Fibroblast of skin of left quadriceps (primary cell): ENCODE measurements around the gene ASPG.

ENCODE experiments used
- DNase-seq, 2 experiments: peaks; one replicate each; pipeline ENCODE4 v3.0.0-alpha.2; 2013; ENCODE audit warnings: low read depth in 2 of 2

ASPG gene

DNA sequence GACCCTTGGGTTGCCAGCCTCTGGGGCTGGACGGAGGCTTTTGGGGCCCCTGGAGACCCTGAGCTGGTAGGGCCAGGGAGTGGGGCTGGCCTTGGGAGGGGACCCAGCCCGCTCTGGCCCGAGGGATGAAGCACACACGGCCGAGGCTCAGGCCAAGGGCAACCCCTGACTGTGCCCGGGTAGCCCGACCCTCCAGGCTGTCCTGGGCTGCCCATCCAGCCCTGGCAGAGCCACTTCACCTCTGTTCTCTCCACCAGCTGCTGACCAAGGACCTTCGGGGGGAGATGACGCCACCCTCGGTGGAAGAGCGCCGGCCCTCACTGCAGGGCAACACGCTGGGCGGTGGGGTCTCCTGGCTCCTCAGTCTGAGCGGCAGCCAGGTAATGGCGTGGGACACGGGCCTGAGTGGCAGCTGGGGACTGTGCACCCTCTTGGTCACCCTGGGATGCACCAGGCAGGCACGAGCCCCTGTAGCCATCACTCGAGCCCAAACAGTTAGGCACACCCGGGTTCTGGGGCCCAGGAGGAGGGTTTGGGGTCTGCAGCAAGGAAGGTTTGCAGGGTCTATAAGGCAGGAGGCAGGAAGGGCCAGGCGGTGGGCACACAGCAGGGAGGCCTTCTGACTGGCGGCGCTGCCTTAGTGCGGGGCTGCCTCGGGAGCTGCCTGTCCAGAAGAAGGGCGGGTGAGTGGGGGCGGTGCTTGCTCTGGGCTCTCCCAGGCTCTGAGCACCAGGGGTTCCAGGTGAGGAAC, 19.7 kb downstream of the ASPG start:
- no peak for DNase-seq

GRCh38 chr14:104105822-104106470, 20.4 kb downstream of the ASPG start:
- DNase-seq = no peak

GRCh38 chr14:104106471-104106991, 21.0 kb downstream of the ASPG start:
- DNase-seq = no peak

- DNase-seq = no peak
Observed at GRCh38 chr14:104107101-104107581, 21.6 kb downstream of the ASPG start.

GRCh38 chr14:104107611-104108569, 22.4 kb downstream of the ASPG start:
- no peak for DNase-seq

DNA sequence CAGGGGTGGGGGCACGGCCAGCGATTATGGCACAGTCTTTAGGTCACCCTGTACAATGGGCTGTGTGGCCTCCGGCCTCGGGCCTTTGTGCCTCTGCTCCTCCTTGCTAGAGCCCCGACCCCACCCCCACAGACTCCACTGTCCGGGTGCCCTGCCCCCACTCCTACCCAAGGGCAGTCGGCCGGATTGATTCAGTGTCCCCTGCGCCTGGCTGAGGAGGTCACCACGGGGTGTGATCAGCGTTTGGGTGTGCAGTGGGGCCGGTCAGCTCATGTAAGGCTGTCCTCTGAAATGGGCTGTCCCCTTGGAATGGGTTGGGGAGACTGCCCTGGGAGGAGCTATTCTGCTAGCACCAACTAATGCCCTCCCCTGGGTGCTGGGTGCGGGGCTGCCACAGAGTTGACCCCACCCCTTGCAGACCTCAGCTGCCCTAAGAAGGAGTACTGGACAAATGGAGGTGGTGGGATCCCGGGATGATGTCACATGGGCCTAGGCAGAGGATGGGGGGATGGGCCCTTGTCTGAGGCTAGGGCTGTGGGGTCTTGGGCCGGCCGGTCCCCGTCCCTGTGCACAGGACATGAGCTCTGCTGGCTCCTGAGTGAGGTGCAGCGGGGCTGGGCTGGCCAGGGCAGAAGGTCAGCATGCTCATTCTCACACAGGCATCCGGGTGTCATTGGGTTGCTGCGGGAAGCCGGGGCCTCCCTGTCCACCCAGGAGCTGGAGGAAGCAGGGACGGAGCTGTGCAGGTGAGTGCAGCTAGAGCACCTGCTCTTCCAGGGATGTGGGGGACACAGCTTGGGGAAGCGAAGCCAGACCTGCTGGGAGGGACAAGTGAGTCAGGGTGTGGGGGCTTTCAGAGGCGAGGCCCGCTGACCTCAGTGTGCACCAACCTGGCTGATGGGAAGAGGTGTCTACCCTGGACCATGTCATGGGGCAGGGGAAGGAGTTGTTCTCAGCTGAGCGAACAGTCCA, 23.4 kb downstream of the ASPG start:
- no peak for DNase-seq

GRCh38 chr14:104109731-104110361, 24.3 kb downstream of the ASPG start:
- no peak for DNase-seq

DNA sequence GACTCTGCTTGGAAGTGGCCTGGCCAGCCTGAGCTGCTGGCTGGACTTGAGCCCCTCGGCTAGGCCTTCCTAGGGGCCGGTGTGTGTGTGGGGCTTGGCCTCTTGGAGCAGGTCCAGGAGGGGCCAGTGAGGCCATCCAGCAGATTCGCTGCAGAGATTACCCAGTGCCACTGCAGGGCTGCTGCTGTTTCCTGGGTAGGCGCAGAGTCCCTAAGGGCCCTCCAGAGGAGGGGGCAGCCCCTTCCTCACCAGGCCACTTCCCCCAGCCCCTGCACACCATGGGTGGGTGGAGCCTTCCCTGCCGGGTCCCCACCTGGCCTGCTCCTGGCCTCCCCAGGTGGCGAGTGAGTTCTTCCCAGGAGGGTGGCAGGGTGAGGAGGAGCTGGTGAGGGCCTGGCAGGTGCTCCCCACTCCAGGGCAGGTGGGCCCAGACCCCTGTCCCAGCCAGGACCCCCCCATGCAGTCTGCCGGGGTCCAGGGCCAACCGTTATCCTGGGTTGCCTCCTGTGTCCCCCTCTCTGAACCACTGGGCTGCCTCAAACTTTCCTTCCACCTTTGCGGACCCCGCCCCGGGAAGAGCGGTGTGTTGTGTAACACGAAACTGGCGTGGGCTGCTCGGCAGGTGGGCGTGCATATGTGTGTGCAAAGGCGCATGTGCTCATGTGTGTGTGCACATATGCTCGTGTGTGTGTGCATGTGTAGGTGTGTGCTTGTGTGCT, 25.1 kb downstream of the ASPG start:
- DNase-seq = no peak

DNA sequence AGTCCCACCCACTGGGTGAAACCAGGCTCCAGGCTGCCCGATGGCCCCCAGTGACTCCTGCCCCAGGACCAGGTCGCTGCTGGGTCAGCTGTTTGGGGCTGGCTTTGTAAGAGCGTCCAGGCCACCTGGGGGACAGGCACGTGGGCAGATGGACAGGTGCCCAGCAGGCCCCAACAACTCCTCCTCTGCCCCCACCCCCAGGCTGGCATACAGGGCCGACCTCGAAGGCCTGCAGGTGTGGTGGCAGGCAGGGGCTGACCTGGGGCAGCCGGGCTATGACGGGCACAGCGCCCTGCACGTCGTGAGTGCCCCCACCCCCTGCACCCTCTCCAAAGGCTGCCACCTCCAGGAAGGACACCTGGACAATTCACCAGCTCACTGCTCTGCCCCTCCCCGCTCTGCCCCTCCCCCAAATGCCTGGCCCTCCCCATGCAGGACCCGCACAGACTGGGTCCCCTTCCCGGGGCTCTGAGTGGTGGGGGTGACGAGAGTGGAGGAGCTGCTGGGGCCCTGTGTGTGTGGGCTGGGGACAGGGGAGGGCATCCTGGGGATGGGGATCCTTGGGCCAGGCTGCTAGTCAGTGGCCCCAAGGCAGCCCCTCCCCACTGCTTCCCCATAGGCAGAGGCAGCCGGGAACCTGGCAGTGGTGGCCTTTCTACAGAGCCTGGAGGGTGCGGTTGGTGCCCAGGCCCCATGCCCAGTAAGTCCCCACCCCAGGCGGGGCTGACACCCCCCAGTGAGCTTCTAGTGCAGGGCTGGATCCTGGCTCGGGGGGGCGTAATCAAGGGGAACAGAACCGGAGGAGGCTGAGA, 26.0 kb downstream of the ASPG start:
- no peak for DNase-seq

GRCh38 chr14:104112113-104112505, 26.6 kb downstream of the ASPG start:
- no peak for DNase-seq

DNA sequence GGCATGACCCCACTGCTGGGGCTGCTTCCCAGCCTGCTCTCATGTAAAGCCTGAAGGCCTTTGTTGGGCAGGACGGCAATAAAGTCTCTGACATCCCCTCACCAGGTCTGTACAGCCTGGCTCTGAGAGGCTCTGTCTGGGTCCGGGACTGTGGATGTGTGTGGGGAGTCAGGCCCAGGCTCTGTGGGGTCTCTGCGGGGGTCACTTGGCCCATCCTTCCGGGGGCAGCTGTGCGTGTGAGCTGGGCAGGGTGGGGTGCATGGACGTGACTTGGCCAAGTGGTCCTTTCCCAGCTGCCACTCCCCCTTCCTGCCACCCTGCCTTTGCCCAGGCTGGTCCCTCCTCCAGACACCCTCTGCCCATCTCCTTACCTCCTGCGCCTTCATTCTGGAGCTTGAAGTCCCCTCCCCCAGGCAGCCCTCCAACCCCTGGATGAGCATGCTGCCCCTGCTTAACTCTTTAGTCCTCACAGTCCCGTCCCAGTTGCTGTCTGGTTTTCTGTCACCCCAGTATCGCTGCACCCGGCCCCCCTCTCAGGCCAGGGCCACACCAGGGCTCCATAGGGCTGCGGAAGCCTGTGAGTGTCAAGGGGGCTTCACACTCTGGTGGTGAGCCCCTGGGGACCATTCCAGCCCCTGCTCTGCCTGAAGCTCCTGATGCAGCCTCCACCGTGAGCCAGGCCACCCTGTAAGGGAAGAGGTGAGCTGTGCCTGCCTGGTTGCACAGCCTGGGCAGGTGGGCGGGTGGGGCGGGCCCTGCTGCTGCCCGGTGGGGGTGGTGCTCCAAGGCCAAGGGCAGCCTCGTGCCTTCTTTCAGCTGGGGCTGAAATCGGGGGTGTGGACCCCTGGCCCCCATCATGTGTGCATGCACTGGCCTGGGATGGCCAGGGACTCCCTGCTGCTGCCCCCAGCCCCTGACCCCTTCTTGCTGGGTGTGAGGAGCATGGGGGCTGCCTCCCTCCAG, 27.4 kb downstream of the ASPG start:
- no peak for DNase-seq

GRCh38 chr14:104113631-104114420, 28.3 kb downstream of the ASPG start:
- DNase-seq = no peak

DNA sequence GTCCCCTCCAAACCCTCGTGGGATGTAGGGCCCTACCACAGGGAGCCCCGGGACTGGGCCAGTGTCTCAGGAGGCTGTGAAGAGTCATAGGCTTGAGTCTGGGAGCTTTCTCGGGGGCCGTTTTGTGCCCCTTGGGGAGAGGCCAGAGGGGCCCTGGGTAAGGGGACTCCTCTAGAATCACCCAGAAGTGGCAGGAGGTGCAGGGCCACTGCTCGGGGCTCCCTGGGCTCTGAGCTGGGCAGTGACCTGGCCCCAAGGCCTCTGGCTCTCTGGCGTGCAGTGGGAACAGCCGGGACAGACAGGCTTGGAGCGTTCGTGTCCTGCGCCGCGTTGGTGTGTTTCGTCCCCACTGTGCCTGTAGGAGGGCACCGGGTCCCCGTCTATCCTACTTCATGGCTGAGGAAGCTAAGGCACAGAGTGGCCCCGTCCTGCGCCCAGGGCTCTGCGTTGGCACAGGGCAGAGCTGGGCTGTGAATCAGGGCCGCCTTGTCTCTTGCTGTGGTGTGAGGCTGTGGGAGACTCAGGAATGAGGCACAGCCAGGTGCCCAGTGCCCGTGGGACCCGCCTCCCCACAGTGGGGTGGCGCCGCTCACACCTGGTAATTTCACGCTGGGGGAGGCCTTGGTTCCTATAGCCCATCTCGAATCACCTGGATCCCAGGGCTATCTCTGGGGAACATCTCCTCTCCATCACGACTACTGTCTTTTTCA, 29.1 kb downstream of the ASPG start:
- no peak for DNase-seq

DNA sequence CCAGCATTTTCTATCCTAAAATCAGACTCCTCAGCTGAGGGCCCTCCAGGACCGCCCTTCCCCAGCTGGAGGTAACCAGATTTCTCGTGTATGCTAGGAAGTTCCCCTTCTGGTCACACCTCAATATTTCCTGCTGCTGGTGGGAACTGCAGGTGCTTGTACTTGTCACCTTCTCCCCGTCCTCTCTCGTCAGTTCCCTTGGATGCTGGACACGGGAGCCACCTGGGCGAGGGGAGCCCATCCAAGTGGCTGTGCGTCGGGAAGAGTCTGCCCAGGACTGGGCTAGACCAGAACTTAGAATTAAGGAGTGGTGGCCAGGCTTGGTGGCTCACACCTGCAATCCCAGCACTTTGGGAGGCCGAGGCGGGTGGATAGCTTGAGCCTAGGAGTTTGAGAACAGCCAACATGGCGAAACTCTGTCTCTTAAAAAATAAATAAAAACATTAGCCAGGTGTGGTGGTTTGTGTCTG, 29.7 kb downstream of the ASPG start:
- no peak for DNase-seq

- DNase-seq = no peak
Observed at GRCh38 chr14:104115691-104116287, 30.3 kb downstream of the ASPG start.
